ENCODE data around the gene CACNA2D4.

CACNA2D4 gene

DNA sequence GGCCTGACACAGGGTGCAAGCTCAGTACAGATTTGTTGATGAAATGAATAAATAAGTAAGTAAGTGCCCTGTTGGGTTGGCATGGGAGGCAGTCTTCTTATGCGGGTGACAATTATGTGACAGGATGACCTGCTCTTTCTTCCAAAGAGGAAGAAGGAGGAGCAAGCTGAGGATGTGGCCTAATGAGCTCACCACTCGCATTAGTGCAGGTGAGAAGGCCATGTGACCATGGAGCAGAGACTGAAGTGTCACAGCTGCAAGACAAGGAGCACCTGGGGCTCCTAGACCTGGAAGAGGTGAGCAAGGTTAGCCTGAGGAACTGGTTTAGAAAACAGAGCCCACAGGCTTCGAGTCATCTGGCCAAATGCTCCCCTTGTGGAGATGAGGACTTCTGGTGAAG lies 63.2 kb downstream of the CACNA2D4 start:
- TF ChIP-seq CTCF (IDR thresholded peaks at IDR 0.05), result no peak
- no peak overlapping the region for H2AFZ ChIP-seq
- no peak overlapping the region for H3K9ac ChIP-seq

GRCh38 chr12:1853716-1854115 lies 64.7 kb downstream of the CACNA2D4 start:
- Histone ChIP-seq H3K9ac (no peak overlapping the region), H3K36me3 (ENCODE audit: control insufficient read depth, insufficient read depth, low read length) (no peaks in the 10 kb centered on the region), H3K4me2 (ENCODE audit: low read length) (no peak overlapping the region)

More for the DNA sequence above, 63.2 kb downstream of the CACNA2D4 start:
- H3K4me3 ChIP-seq (ENCODE audit: low read depth, low read length), result no peak overlapping the region
- H3K27me3 ChIP-seq (ENCODE audit: control insufficient read depth, insufficient read depth, low read length), result no peaks in the 10 kb centered on the region
- peaks cover 2% of the 10 kb centered on the region for H3K4me1 ChIP-seq
- no peaks in the 10 kb centered on the region for H3K79me2 ChIP-seq
- H3K27ac ChIP-seq, result no peak overlapping the region
- H3K36me3 ChIP-seq (ENCODE audit: control insufficient read depth, insufficient read depth, low read length), result no peaks in the 10 kb centered on the region
- no peaks in the 10 kb centered on the region for H3K9me3 ChIP-seq (ENCODE audit: control insufficient read depth, low read length)
- no peak overlapping the region for H3K4me2 ChIP-seq (ENCODE audit: low read length)

GRCh38 chr12:1852076-1852475 lies 66.4 kb downstream of the CACNA2D4 start:
- Histone ChIP-seq H3K27me3 (ENCODE audit: control insufficient read depth, insufficient read depth, low read length) (no peaks in the 10 kb centered on the region), H2AFZ (no peak overlapping the region), H3K27ac (no peak overlapping the region), H3K9ac (no peak overlapping the region), H3K79me2 (no peaks in the 10 kb centered on the region), H3K36me3 (ENCODE audit: control insufficient read depth, insufficient read depth, low read length) (no peaks in the 10 kb centered on the region), H3K4me3 (ENCODE audit: low read depth, low read length) (no peak overlapping the region), H3K4me1 (no peaks in the 10 kb centered on the region), H3K9me3 (ENCODE audit: control insufficient read depth, low read length) (no peaks in the 10 kb centered on the region), H3K4me2 (ENCODE audit: low read length) (no peak overlapping the region)
- no peak for TF ChIP-seq CTCF (IDR thresholded peaks at IDR 0.05)

More at GRCh38 chr12:1853716-1854115, 64.7 kb downstream of the CACNA2D4 start:
- Histone ChIP-seq H3K27ac (no peak overlapping the region), H3K9me3 (ENCODE audit: control insufficient read depth, low read length) (no peaks in the 10 kb centered on the region), H2AFZ (no peak overlapping the region), H3K27me3 (ENCODE audit: control insufficient read depth, insufficient read depth, low read length) (no peaks in the 10 kb centered on the region), H3K4me1 (no peaks in the 10 kb centered on the region), H3K79me2 (no peaks in the 10 kb centered on the region), H3K4me3 (ENCODE audit: low read depth, low read length) (no peak overlapping the region)
- TF ChIP-seq CTCF (IDR thresholded peaks at IDR 0.05), result no peak

GRCh38 chr12:1851151-1851701 lies 67.2 kb downstream of the CACNA2D4 start:
- H3K4me1 ChIP-seq, result no peaks in the 10 kb centered on the region
- no peaks in the 10 kb centered on the region for H3K79me2 ChIP-seq
- H3K9ac ChIP-seq, result no peak overlapping the region
- H2AFZ ChIP-seq, result no peak overlapping the region
- TF ChIP-seq CTCF (IDR thresholded peaks at IDR 0.05), result no peak
- H3K4me3 ChIP-seq (ENCODE audit: low read depth, low read length), result no peak overlapping the region
- no peaks in the 10 kb centered on the region for H3K9me3 ChIP-seq (ENCODE audit: control insufficient read depth, low read length)
- H3K27me3 ChIP-seq (ENCODE audit: control insufficient read depth, insufficient read depth, low read length), result no peaks in the 10 kb centered on the region
- H3K4me2 ChIP-seq (ENCODE audit: low read length), result no peak overlapping the region
- no peaks in the 10 kb centered on the region for H3K36me3 ChIP-seq (ENCODE audit: control insufficient read depth, insufficient read depth, low read length)
- H3K27ac ChIP-seq, result no peak overlapping the region

DNA sequence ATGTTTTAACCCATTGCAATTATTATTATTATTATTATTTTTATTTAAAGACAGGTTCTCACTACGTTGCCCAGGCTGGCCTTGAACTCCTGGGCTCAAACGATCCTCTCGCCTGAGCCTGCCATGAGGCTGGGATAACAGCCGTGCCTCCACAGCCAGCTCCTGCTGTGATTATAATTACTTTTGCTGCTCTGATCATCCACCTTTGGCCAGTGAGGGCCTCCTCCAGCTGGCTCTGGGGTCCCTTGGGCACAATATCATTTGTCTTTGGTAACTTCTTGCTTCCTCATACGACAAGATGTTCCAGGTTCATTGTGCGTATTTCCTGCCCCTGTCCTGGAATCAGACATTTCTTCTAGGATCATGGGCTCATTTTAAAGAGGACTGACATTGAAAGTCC lies 69.7 kb downstream of the CACNA2D4 start:
- no peaks in the 10 kb centered on the region for H3K79me2 ChIP-seq
- H3K36me3 ChIP-seq (ENCODE audit: control insufficient read depth, insufficient read depth, low read length), result no peaks in the 10 kb centered on the region
- H3K27ac ChIP-seq, result no peak overlapping the region
- no peaks in the 10 kb centered on the region for H3K27me3 ChIP-seq (ENCODE audit: control insufficient read depth, insufficient read depth, low read length)
- no peaks in the 10 kb centered on the region for H3K9me3 ChIP-seq (ENCODE audit: control insufficient read depth, low read length)
- H2AFZ ChIP-seq, result no peak overlapping the region
- no peak overlapping the region for H3K4me2 ChIP-seq (ENCODE audit: low read length)
- H3K4me3 ChIP-seq (ENCODE audit: low read depth, low read length), result no peak overlapping the region
- H3K9ac ChIP-seq, result no peak overlapping the region
- no peaks in the 10 kb centered on the region for H3K4me1 ChIP-seq
- TF ChIP-seq CTCF (IDR thresholded peaks at IDR 0.05), result no peak
